ENCODE measurements around the gene PTTG1IP. TPM values are rescaled to one million over a fixed set of nuclear protein-coding genes. Genes with fewer than 3 reads are reported as not detected.

Gene PTTG1IP
- total RNA-seq, 4 donors from 2014 or later = 83.1 to 132 (median 114) TPM

GRCh38 chr21:44904141-44904923 is 30.8 kb upstream of the PTTG1IP start:
- no peak for TF ChIP-seq POLR2A (IDR thresholded peaks at IDR 0.05)
- TF ChIP-seq, protein P1, sequence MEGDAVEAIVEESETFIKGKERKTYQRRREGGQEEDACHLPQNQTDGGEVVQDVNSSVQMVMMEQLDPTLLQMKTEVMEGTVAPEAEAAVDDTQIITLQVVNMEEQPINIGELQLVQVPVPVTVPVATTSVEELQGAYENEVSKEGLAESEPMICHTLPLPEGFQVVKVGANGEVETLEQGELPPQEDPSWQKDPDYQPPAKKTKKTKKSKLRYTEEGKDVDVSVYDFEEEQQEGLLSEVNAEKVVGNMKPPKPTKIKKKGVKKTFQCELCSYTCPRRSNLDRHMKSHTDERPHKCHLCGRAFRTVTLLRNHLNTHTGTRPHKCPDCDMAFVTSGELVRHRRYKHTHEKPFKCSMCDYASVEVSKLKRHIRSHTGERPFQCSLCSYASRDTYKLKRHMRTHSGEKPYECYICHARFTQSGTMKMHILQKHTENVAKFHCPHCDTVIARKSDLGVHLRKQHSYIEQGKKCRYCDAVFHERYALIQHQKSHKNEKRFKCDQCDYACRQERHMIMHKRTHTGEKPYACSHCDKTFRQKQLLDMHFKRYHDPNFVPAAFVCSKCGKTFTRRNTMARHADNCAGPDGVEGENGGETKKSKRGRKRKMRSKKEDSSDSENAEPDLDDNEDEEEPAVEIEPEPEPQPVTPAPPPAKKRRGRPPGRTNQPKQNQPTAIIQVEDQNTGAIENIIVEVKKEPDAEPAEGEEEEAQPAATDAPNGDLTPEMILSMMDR (IDR thresholded peaks at IDR 0.05) = no peak
- DNase-seq = no peak
- no peak overlapping the region for H3K27ac ChIP-seq
- peaks cover 0 to 12% (median 0%) of the 10 kb centered on the region in 3 donors for H3K36me3 ChIP-seq
- peaks cover 0 to 54% (median 0%) of the 10 kb centered on the region in 4 donors for H3K27me3 ChIP-seq
- H3K4me3 ChIP-seq = no peak overlapping the region
- no peaks in the 10 kb centered on the region for H3K9me3 ChIP-seq
- 88 to 94% methylated on average over 12 to 13 of the region's 14 CpGs for WGBS, 2 donors
- intact Hi-C loops (cut with DNase I) = no loop called here
- H3K4me1 ChIP-seq = peaks cover 6 to 29% (median 14%) of the 10 kb centered on the region in 3 donors

- Histone ChIP-seq H3K9me3 (no peaks in the 10 kb centered on the region), H3K27ac (no peak overlapping the region), H3K4me3 (no peak overlapping the region), H3K27me3 (peaks cover 0 to 54% (median 0%) of the 10 kb centered on the region in 4 donors), H3K4me1 (peaks cover 2 to 24% (median 12%) of the 10 kb centered on the region in 3 donors), H3K36me3 (peaks cover 0 to 12% (median 0%) of the 10 kb centered on the region in 3 donors)
- intact Hi-C loops (cut with DNase I) = no loop called here
- no peak for DNase-seq
- WGBS, 2 donors = 89% methylated on average over 10 of the region's 22 CpGs; no CpG with 5 or more reads in 1 of the 2 donors
- TF ChIP-seq POLR2A (IDR thresholded peaks at IDR 0.05) = no peak
- TF ChIP-seq, protein P1 (IDR thresholded peaks at IDR 0.05) = no peak
Observed at GRCh38 chr21:44903689-44904088, 30.2 kb upstream of the PTTG1IP start.

GRCh38 chr21:44903050-44903685 is 29.7 kb upstream of the PTTG1IP start:
- TF ChIP-seq POLR2A (IDR thresholded peaks at IDR 0.05) = no peak
- TF ChIP-seq, protein P1 (IDR thresholded peaks at IDR 0.05) = no peak
- 83 to 84% methylated on average over 14 of the region's 18 CpGs for whole genome bisulfite sequencing, 2 donors
- peaks cover 0 to 19% (median 7%) of the 10 kb centered on the region in 3 donors for H3K4me1 ChIP-seq

GRCh38 chr21:44902268-44903049 is 29.0 kb upstream of the PTTG1IP start:
- Histone ChIP-seq H3K27ac (no peak overlapping the region), H3K9me3 (no peaks in the 10 kb centered on the region), H3K4me3 (no peak overlapping the region), H3K36me3 (peaks cover 0 to 12% (median 0%) of the 10 kb centered on the region in 3 donors), H3K27me3 (peaks cover 0 to 58% (median 0%) of the 10 kb centered on the region in 4 donors), H3K4me1 (peaks cover 0 to 12% (median 5%) of the 10 kb centered on the region in 3 donors)
- 85 to 93% methylated on average over 26 to 28 of the region's 30 CpGs for WGBS, 2 donors
- DNase-seq = no peak
- TF ChIP-seq, protein P1 (IDR thresholded peaks at IDR 0.05) = no peak
- no peak for TF ChIP-seq POLR2A (IDR thresholded peaks at IDR 0.05)
- intact Hi-C loops (cut with DNase I) = no loop called here

More at GRCh38 chr21:44903050-44903685, 29.7 kb upstream of the PTTG1IP start:
- DNase-seq = no peak
- peaks cover 0 to 12% (median 0%) of the 10 kb centered on the region in 3 donors for H3K36me3 ChIP-seq
- intact Hi-C loops (cut with DNase I) = no loop called here
- H3K27me3 ChIP-seq = peaks cover 0 to 56% (median 0%) of the 10 kb centered on the region in 4 donors
- no peaks in the 10 kb centered on the region for H3K9me3 ChIP-seq
- no peak overlapping the region for H3K27ac ChIP-seq
- H3K4me3 ChIP-seq = no peak overlapping the region
